MV-4-11 (cell line): ENCODE measurements around the gene YDJC.
"Not testable (repeated sequence)": the region's sequence is repeated elsewhere in the genome, so short reads cannot be mapped to it uniquely, and the experiment has no call there.

Experiments used
- DNase-seq: peaks from one replicate; lab custom pipeline; 2025; lab: John Stamatoyannopoulos, UW

YDJC gene

GRCh38 chr22:21629255-21630149 is at the start of gene YDJC:
TSS of gene YDJC (minus strand) at chr22:21630022. CDS start at chr22:21630014, 8 bp downstream.
- DNase-seq = peak; percentile 93

DNA sequence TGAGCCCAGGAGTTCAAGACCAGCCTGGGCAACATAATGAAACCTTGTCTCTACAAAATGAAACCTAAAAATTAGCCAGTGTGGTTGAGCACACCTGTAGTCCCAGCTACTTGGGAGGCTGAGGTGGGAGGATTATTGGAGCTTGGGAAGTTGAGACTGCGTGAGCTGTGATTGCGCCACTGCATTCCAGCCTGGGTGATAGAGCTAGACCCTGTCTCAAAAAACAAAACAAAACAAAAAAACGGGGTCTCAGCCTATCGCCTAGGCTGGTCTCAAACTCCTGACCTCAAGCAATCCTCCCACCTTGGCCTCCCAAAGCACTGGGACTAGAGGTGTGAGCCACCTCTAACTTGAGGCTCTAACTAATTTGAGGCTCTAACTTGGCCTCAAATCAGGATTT is 49.6 kb upstream of the YDJC start:
- no peak for DNase-seq

DNA sequence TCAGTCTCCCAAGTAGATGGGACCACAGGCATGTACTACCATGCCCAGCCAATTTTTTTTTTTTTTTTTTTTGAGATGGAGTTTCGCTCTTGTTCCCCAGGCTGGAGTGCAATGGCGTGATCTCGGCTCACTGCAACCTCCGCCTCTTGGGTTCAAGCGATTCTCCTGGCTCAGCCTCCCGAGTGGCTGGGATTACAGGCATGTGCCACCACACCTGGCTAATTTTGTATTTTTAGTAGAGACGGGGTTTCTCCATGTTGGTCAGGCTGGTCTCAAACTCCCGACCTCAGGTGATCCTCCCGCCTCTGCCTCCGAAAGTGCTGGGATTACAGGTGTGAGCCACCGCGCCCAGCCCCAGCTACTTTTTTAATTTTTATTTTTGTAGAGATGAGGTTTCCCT is 49.0 kb upstream of the YDJC start:
- DNase-seq = not testable (repeated sequence)

GRCh38 chr22:21677606-21678443 is 48.0 kb upstream of the YDJC start:
- no peak for DNase-seq

DNA sequence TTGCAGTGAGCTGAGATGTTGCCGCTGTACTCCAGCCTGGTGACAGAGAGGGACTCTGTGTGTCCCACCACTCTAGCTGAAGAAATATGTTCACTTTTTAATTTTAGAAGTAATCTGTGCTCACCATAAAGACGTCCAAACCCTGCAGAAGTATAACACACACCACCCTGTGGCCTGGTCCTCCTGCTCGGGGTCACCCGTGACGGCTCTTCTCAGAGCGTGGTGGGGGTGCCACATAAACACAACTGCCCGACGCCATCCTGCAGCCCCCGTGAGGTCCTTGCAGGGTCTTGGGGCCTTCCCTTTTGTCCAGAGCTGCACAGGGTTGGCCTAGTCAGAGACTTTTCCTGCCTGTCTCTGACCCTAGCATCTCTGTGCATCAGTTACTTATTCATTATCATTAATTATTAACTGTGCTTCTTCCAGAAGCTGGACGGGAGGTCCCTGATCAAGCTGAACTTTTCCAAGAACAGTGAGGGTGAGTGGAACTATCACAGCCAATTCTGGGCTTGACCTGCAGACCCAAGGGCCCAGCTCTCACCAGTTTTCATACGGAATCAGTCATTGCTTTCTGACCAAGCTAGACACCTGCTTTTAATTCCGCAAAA is 44.9 kb upstream of the YDJC start:
- no peak for DNase-seq

- no peak for DNase-seq
Measured at GRCh38 chr22:21673534-21674321, 43.9 kb upstream of the YDJC start.

GRCh38 chr22:21672107-21672629 is 42.3 kb upstream of the YDJC start:
- DNase-seq = peak; percentile 73

DNA sequence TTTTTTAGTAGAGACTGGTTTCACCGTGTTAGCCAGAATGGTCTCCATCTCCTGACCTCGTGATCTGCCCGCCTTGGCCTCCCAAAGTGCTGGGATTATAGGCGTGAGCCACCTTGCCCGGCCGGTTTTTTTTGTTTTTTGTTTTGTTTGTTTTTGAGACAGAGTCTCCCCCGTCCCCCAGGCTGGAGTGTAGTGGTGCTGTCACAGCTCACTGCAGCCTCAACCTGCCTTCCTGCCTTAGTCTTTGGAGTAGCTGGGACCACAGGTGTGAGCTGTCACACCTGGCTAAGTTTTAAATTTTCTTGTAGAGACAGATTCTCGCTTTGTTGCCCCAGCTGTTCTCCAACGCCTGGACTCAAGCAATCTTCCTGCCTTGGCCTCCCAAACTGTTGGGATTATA is 39.2 kb upstream of the YDJC start:
- DNase-seq = no peak

DNA sequence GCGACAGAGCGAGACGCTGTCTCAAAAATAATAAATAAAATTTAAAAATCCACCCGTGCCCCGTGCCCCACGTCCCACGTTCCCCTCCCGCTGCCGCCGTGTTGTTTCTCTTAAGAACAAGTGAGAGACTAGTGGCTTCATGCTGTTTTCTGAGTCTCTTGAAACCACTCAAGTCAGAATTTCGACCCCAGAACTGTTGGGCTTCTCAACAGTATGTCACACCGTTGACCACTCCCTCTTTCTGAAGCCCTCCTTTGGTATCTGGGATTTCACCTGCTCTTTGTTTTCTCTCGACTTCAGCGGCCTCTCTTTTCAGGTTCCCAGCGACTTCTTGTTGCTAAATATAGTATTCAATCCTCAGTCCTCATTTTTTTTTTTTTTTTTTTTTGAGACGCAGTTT is 37.0 kb upstream of the YDJC start:
- no peak for DNase-seq

DNA sequence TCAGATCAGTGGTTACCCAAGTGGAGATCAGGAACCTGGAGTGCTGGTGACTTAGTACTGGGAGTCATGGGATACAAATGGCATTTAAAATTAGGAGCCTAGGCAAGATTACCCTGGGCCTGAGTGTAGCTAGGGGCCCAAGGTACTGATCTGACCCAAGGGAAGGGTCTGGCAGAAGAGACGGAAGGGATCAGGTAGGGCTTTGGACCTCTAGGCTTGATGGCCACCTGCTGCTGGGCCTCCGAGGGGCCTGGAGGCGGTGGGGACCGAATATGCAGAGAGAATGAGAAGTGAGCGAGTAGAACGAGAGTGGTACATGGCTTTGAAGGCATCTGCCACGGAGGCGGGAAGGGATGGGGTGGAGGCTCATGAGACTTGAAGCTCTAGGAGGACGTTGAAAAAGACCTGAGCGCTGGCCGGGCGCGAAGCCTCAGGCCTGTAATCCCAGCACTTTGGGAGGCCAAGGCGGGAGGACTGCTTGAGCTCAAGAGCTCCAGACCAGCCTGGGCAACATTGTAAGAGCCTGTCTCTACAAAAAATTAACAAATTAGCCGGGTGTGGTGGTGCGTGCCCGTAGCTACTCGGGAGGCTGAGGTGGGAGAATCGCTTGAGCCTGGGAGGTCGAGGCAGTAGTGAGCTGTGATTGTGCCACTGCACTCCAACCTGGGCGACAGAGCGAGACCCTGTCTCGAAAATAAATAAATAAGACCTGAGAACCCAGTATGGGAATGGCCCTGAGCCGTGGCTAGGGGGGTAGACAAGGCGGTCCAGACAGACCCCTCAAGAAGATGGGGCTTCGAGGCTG is 35.4 kb upstream of the YDJC start:
- no peak for DNase-seq

- DNase-seq = no peak
Measured at GRCh38 chr22:21663738-21664137, 33.9 kb upstream of the YDJC start.

- DNase-seq = no peak
Measured at GRCh38 chr22:21661991-21662390, 32.2 kb upstream of the YDJC start.

DNA sequence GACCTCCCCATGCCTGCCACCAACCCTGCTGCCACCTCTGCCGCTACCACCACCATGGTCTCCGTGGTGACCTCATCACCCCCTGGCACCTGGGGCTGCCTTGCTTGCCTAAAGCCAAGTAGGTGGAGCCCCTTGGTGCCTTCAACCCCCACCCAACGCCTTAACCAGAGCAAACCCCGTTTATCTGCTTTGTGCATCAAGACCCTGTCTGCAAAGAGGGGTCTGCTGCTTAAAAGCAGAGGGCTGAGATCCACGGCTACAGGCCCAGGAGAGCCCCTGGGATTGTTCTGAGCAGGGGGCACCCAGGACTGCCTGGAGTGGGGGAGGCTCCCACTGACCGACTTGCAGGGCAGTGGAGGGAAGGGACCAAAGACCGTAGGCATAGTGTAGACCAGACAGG is 31.1 kb upstream of the YDJC start:
- no peak for DNase-seq

- peak; percentile 16 for DNase-seq
Measured at GRCh38 chr22:21659864-21660525, 30.2 kb upstream of the YDJC start.

DNA sequence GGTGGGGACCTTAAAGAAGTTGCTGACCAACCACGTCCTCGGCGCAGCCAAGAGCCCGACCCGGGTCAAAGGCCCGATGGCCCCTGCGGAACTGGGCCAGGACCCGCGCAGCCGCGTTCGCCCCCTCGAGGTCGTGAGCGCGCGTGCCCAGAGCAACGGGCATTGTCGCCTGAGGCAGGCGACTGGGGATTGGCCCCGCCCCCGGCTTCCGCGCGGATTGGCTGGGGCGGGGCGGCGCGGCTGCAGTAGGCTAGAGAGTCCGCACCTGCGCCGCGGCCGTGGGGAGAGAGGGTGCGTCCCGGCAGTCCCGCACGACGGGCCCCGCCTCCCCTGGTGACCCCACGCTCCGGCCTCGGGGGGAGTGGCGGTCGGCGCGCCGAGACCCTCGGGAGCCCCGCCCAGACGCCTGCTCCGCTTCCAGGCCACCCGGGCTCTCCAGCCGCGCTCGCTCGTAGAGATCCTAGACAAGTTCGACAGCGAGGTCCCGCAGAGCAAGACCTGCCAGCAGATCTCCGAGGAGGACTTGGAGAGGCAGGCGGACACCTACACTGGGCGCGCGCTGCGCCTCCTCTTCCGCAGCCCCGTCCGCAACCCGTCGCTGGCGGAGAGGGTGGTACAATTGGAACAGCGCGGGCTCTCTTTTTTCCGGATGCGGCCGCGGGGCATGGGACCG is 27.7 kb upstream of the YDJC start:
- peak; percentile 81 for DNase-seq

- no peak for DNase-seq
Measured at GRCh38 chr22:21657020-21657359, 27.2 kb upstream of the YDJC start.

DNA sequence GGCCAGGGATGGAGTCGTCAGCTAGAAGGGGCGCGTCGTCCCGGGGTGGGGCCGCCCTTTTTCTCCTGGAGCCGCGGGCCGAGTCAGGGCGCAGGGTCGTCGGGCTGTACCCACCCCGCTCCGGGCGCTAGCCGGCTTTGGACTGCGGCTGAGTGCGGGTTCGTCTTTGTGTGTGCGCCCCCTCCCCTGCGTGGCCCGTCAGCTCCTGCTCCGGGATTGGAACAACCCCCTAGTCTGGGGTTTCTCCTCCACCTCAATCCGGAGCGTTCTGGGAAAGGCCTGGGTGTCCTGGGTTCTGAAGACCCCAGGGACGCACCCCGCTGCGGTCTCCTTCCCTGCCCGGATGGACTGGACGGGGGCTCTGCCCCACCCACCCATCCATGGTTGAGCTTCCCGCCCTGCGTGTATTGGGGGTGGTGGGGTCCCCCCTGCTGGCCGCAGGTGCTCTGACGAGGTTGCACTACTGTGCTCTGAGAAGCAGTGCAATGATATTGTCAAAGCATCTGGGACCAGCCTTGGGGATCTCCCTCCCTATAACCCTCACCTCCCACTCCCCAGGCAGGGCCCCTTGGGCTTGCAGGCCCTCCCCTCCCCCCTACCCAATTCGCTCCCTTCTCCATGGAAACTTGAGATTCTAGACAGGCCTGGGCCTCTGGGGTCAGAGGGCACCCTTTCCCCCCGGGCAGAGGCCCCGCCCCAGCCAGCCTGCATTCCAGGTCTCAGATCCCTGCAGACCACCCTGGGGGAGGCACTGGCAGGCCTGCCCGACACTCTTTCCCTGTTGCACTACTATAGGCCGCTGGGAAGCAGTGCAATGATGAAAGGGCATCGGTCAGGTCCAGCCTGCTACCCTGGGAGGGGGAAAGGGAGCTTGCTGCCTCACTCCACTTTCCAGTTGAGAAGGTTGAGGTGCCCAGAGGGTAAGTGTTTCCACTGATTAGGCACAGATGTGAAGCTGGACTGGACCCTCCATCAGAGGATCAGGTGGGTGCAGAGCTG is 23.0 kb upstream of the YDJC start:
- no peak for DNase-seq

- peak; percentile 80 for DNase-seq
Measured at GRCh38 chr22:21652010-21652546, 22.3 kb upstream of the YDJC start.
